ENCODE measurements around the gene CCDC192.

DNA sequence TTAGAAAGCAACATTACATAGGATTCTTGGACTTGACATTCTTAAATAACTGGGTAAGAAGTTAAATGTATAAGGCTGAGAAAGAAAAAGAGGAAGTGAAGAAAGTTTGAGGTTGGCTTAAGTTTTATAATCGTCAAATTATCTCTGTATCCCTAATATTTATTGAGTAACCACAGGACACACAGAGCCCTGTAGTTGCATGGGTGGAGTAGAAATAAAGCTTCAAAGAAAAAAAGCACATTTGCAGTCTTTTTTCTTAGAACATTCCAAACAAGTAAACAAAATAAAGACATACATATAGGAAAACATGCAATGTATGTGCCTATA, 137.0 kb downstream of the CCDC192 start:
- TF ChIP-seq, protein P1, sequence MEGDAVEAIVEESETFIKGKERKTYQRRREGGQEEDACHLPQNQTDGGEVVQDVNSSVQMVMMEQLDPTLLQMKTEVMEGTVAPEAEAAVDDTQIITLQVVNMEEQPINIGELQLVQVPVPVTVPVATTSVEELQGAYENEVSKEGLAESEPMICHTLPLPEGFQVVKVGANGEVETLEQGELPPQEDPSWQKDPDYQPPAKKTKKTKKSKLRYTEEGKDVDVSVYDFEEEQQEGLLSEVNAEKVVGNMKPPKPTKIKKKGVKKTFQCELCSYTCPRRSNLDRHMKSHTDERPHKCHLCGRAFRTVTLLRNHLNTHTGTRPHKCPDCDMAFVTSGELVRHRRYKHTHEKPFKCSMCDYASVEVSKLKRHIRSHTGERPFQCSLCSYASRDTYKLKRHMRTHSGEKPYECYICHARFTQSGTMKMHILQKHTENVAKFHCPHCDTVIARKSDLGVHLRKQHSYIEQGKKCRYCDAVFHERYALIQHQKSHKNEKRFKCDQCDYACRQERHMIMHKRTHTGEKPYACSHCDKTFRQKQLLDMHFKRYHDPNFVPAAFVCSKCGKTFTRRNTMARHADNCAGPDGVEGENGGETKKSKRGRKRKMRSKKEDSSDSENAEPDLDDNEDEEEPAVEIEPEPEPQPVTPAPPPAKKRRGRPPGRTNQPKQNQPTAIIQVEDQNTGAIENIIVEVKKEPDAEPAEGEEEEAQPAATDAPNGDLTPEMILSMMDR (IDR thresholded peaks at IDR 0.05): no peak
- TF ChIP-seq EP300 (IDR thresholded peaks at IDR 0.05) (no peak), POLR2A (IDR thresholded peaks at IDR 0.05) (no peak)

All from ovary (tissue), 3 donors.